Measurements from ENCODE around the gene KRTAP19-2.

DNA sequence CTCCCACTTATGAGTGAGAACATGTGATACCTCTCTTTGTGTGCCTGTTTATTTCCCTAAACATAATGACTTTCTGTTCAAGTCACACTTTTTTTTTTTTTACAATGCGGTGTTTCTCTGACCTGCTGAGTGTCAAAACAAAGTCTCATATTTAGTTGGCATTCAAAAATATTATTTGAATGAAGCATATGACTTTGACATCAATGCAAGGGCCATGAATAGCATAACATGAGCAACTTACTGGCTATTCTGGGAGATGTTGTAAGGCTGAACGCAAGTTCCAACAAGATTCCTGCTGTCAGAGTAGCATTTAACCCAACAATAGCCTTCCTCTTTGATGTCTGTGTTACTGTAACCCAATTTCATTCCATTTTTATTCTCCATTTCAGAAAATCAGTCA, 5.1 kb downstream of the KRTAP19-2 start:
- TF ChIP-seq, protein P1, sequence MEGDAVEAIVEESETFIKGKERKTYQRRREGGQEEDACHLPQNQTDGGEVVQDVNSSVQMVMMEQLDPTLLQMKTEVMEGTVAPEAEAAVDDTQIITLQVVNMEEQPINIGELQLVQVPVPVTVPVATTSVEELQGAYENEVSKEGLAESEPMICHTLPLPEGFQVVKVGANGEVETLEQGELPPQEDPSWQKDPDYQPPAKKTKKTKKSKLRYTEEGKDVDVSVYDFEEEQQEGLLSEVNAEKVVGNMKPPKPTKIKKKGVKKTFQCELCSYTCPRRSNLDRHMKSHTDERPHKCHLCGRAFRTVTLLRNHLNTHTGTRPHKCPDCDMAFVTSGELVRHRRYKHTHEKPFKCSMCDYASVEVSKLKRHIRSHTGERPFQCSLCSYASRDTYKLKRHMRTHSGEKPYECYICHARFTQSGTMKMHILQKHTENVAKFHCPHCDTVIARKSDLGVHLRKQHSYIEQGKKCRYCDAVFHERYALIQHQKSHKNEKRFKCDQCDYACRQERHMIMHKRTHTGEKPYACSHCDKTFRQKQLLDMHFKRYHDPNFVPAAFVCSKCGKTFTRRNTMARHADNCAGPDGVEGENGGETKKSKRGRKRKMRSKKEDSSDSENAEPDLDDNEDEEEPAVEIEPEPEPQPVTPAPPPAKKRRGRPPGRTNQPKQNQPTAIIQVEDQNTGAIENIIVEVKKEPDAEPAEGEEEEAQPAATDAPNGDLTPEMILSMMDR (IDR thresholded peaks at IDR 0.05) = no peak
- no peak for TF ChIP-seq POLR2A (IDR thresholded peaks at IDR 0.05)

Data from prostate gland (tissue), 2 donors.